ENCODE measurements around the gene SEC61A2.
"Not testable (repeated sequence)": the region's sequence is repeated elsewhere in the genome, so short reads cannot be mapped to it uniquely, and the experiment has no call there.

The SEC61A2 gene

GRCh38 chr10:12162927-12163326 lies 33.5 kb downstream of the SEC61A2 start:
- no peak for DNase-seq

- DNase-seq = no peak
Measured at GRCh38 chr10:12164085-12164484, 34.6 kb downstream of the SEC61A2 start.

GRCh38 chr10:12165036-12165435 lies 35.6 kb downstream of the SEC61A2 start:
- DNase-seq = no peak

- no peak for DNase-seq
Measured at GRCh38 chr10:12165999-12166775, 36.7 kb downstream of the SEC61A2 start.

- DNase-seq = not testable (repeated sequence)
Measured at GRCh38 chr10:12171512-12171911, 42.0 kb downstream of the SEC61A2 start.

- no peak for DNase-seq
Measured at GRCh38 chr10:12177642-12178041, 48.2 kb downstream of the SEC61A2 start.

- DNase-seq = no peak
Measured at GRCh38 chr10:12179606-12180170, 50.2 kb downstream of the SEC61A2 start.

- DNase-seq = no peak
Measured at GRCh38 chr10:12180221-12180974, 50.9 kb downstream of the SEC61A2 start.

GRCh38 chr10:12181065-12181775 lies 51.7 kb downstream of the SEC61A2 start:
- DNase-seq = peak; percentile 45

- DNase-seq = no peak
Measured at GRCh38 chr10:12184165-12184564, 54.7 kb downstream of the SEC61A2 start.

GRCh38 chr10:12186323-12186722 lies 56.8 kb downstream of the SEC61A2 start:
- DNase-seq = no peak

- DNase-seq = no peak
Measured at GRCh38 chr10:12187321-12187905, 57.9 kb downstream of the SEC61A2 start.

GRCh38 chr10:12188656-12189055 lies 59.2 kb downstream of the SEC61A2 start:
- DNase-seq = no peak

- no peak for DNase-seq
Measured at GRCh38 chr10:12189426-12189825, 59.9 kb downstream of the SEC61A2 start.

- DNase-seq = no peak
Measured at GRCh38 chr10:12191715-12192114, 62.2 kb downstream of the SEC61A2 start.

GRCh38 chr10:12193193-12193592 lies 63.7 kb downstream of the SEC61A2 start:
- no peak for DNase-seq

- peak; percentile 15 for DNase-seq
Measured at GRCh38 chr10:12194752-12195271, 65.3 kb downstream of the SEC61A2 start.

GRCh38 chr10:12195281-12195602 lies 65.8 kb downstream of the SEC61A2 start:
- DNase-seq = no peak

- peak; percentile 74 for DNase-seq
Measured at GRCh38 chr10:12195603-12196506, 66.4 kb downstream of the SEC61A2 start, which contains the start of the genes CDC123 and NUDT5. TSS of gene CDC123 (plus strand) at chr10:12196188. CDS start at chr10:12196246, 58 bp downstream. TSS of gene NUDT5 (minus strand) at chr10:12195891. CDS start at chr10:12186291, 9,600 bp downstream.

- DNase-seq = no peak
Measured at GRCh38 chr10:12196531-12197211, 67.2 kb downstream of the SEC61A2 start.

GRCh38 chr10:12198156-12198555 lies 68.7 kb downstream of the SEC61A2 start:
- no peak for DNase-seq

Data from activated CD4-positive, alpha-beta T cell treated with anti-CD3 and anti-CD28 coated beads for 1 hour (primary cell).